Stimulated activated CD8-positive, alpha-beta memory T cell treated with anti-CD3 and anti-CD28 coated beads, Interleukin-4, amount 100 ng/mL, for 4 hours (primary cell): ENCODE results near the gene SMARCA2.

Experiments used
- DNase-seq, 2 donors: peaks; one replicate each; pipeline ENCODE4 v3.0.0-alpha.2; 2020; ENCODE audit warnings: low read depth in 2 of 2, low spot score in 1 of 2

SMARCA2 gene

GRCh38 chr9:2241836-2242741 lies 226.9 kb downstream of the SMARCA2 start:
- peak in 1 of 2 donors; percentile 2 for DNase-seq

- no peak for DNase-seq
Measured at GRCh38 chr9:2242831-2243330, 227.7 kb downstream of the SMARCA2 start.
